Ovary (tissue), 9 donors: ENCODE results near the gene CCDC182. TPM values are rescaled to one million over a fixed set of nuclear protein-coding genes. Genes with fewer than 3 reads are reported as not detected.
A peak's percentile ranks its signal among the peaks of the same experiment; 100 is the strongest.

ENCODE experiments used
- DNase-seq, 5 donors: peaks; one replicate each; pipeline ENCODE4 v3.0.0-alpha.2; 2019 to 2020
- H3K27ac ChIP-seq, 2 donors: fragments of 200-600 bp; one replicate each; pipeline versions ENCODE4 v1.5.1 to v1.8.0; 2019 to 2022
- H3K27me3 ChIP-seq: fragments of 200-600 bp; one replicate; pipeline ENCODE4 v1.8.0; 2022
- H3K36me3 ChIP-seq: fragments of 200-600 bp; sonication (generic); one replicate; pipeline ENCODE4 v1.5.1; 2019
- H3K4me1 ChIP-seq: one replicate; pipeline ENCODE4 v1.8.1; 2013; ENCODE audit warnings: mild to moderate bottlenecking, moderate library complexity; ENCODE audit not compliant: insufficient read depth
- H3K4me3 ChIP-seq: fragments of 200-600 bp; sonication (generic); one replicate; pipeline ENCODE4 v1.5.1; 2017
- H3K9me3 ChIP-seq, 2 donors: fragments of 200-600 bp in 1 of 2; sonication (generic) in 1 of 2; one replicate each; pipeline versions ENCODE4 v1.5.1 to v1.8.1; 2013 to 2019; ENCODE audit warnings: mild to moderate bottlenecking in 1 of 2, moderate library complexity in 1 of 2
- CTCF ChIP-seq, 3 donors: fragments of 450-650 bp in 2 of 3; fragments of 200-600 bp in 1 of 3; IDR thresholded peaks; one replicate each; pipeline versions ENCODE4 v1.5.1 to v1.8.0; 2016 to 2022; ENCODE audit warnings: antibody characterized with exemption in 3 of 3, mild to moderate bottlenecking in 1 of 3
- EP300 ChIP-seq: sonication (generic); formaldehyde crosslinking; IDR thresholded peaks from one replicate; pipeline ENCODE4 v1.6.1; 2017; ENCODE audit warnings: antibody characterized with exemption
- POLR2A ChIP-seq: fragments of 450-650 bp; IDR thresholded peaks from one replicate; pipeline ENCODE4 v1.6.1; 2017; ENCODE audit warnings: antibody characterized with exemption, mild to moderate bottlenecking, moderate library complexity
- WGBS, 3 donors: extraction: QIAGEN DNeasy Blood & Tissue Kit in 1 of 3; methylation state at CpG; one replicate each; pipeline versions ENCODE4 v1.1.5 to v1.1.7; 2013 to 2017; 5-methylcytosine and 5-hydroxymethylcytosine counted together
- intact Hi-C, 4 donors: fragments of 100-400 bp; cut with DNase I; formaldehyde crosslinking; loops; one replicate each; pipeline versions ENCODE4 v1.11.0 to v1.15.1; 2022 to 2023
- polyA plus RNA-seq, 2 donors: library from polyadenylated mRNA; stranded (reverse); fragments of 200-250 nt in 1 of 2; fragments of 350-450 nt in 1 of 2; fragmentation: Illumina TruSeq in 1 of 2; extraction: RNeasy Lipid Tissue Mini Kit (QIAGEN cat#74804) in 1 of 2; gene quantifications; one replicate each; pipeline ENCODE4 v1.2.3, GENCODE V29; 2013 to 2014
- total RNA-seq, 7 donors: library from RNA; depleted of rRNA in 2 of 7; stranded (reverse); fragments of >200 nt in 2 of 7; fragmentation: NEBNext Ultra II Directional in 3 of 7; extraction: Animal tissue kit (Norgen Biotek cat#: 25700) in 3 of 7; gene quantifications; one replicate each; pipeline versions ENCODE4 v1.1.0 to v1.2.4, GENCODE V29; 2016 to 2023
- donor health status: DM: no; HTN: no; CAD: no; lungs with moderate emphysema.
- donor health status: DM: no; HTN: no; CAD: no.
- donor health status: Bipolar disorder and iron deficiency.
- donor health status: DM: yes; HTN: yes; CAD: no.
- donor health status: DM: no; HTN: no; CAD: no.
- donor health status: DM: yes; HTN: yes; CAD: no.

CCDC182 gene
- total and polyA plus RNA-seq, 9 donors: not detected

- Histone ChIP-seq H3K9me3 (no peaks in the 10 kb centered on the region), H3K36me3 (no peaks in the 10 kb centered on the region), H3K4me1 (no peaks in the 10 kb centered on the region), H3K4me3 (no peak overlapping the region), H3K27me3 (no peaks in the 10 kb centered on the region), H3K27ac (no peak overlapping the region)
- TF ChIP-seq EP300 (no peak), POLR2A (no peak), CTCF (IDR thresholded peaks at IDR 0.05) (no peak)
- no peak for DNase-seq
- 87 to 94% (median 92%) methylated on average over 8 of the region's 8 CpGs for WGBS, 3 donors
- intact Hi-C loops: loop anchor here in 2 of 4 donors (5.0 to 10.0 kb wide), 3 partner anchors 80 to 620 kb away; no protein-coding TSS in a partner anchor
Measured at GRCh38 chr17:57752031-57752905, 7.2 kb upstream of the CCDC182 start.

GRCh38 chr17:57751348-57751971 is 6.4 kb upstream of the CCDC182 start:
- H3K27ac ChIP-seq: no peak overlapping the region
- no peaks in the 10 kb centered on the region for H3K27me3 ChIP-seq
- no peaks in the 10 kb centered on the region for H3K36me3 ChIP-seq
- WGBS, 3 donors: 76 to 79% (median 78%) methylated on average over 8 of the region's 8 CpGs
- H3K4me1 ChIP-seq: no peaks in the 10 kb centered on the region
- DNase-seq: peak in 1 of 5 donors; percentile 23
- intact Hi-C loops: loop anchor here in 2 of 4 donors (5.0 to 10.0 kb wide), 3 partner anchors 81 to 619 kb away; no protein-coding TSS in a partner anchor
- H3K4me3 ChIP-seq: no peak overlapping the region
- H3K9me3 ChIP-seq: no peaks in the 10 kb centered on the region
- TF ChIP-seq POLR2A (no peak), EP300 (no peak), CTCF (IDR thresholded peaks at IDR 0.05) (no peak)

- intact Hi-C loops: loop anchor here in 2 of 4 donors (5.0 to 10.0 kb wide), 3 partner anchors 81 to 619 kb away; no protein-coding TSS in a partner anchor
- DNase-seq: peak; percentile 25 to 47 (median 44)
- H3K9me3 ChIP-seq: no peaks in the 10 kb centered on the region
- H3K4me1 ChIP-seq: no peaks in the 10 kb centered on the region
- no peaks in the 10 kb centered on the region for H3K36me3 ChIP-seq
- TF ChIP-seq CTCF (IDR thresholded peaks at IDR 0.05) (no peak), EP300 (no peak), POLR2A (no peak)
- H3K27me3 ChIP-seq: no peaks in the 10 kb centered on the region
- no peak overlapping the region for H3K27ac ChIP-seq
- H3K4me3 ChIP-seq: no peak overlapping the region
- 45 to 58% (median 52%) methylated on average over 8 of the region's 8 CpGs for WGBS, 3 donors
Measured at GRCh38 chr17:57750895-57751294, 5.8 kb upstream of the CCDC182 start.

GRCh38 chr17:57750109-57750871 is 5.2 kb upstream of the CCDC182 start:
- H3K27ac ChIP-seq: no peak overlapping the region

More at GRCh38 chr17:57750109-57750871, 5.2 kb upstream of the CCDC182 start:
- TF ChIP-seq CTCF (IDR thresholded peaks at IDR 0.05) (no peak), POLR2A (no peak)
- no peaks in the 10 kb centered on the region for H3K9me3 ChIP-seq
- no peaks in the 10 kb centered on the region for H3K4me1 ChIP-seq
- 78 to 80% (median 78%) methylated on average over 23 of the region's 23 CpGs for WGBS, 3 donors
- intact Hi-C loops: loop anchor here in 2 of 4 donors (5.0 to 10.0 kb wide), 3 partner anchors 82 to 618 kb away; no protein-coding TSS in a partner anchor
- no peak overlapping the region for H3K4me3 ChIP-seq
- no peak for DNase-seq
- no peaks in the 10 kb centered on the region for H3K36me3 ChIP-seq
- H3K27me3 ChIP-seq: no peaks in the 10 kb centered on the region
